ENCODE results near the gene DOC2B. TPM values are rescaled to one million over a fixed set of nuclear protein-coding genes. Genes with fewer than 3 reads are reported as not detected.
"Not testable (repeated sequence)": the region's sequence is repeated elsewhere in the genome, so short reads cannot be mapped to it uniquely, and the experiment has no call there.

Gene DOC2B
- total and polyA plus RNA-seq, 7 donors: 0.46 to 12.5 (median 4.9) TPM

- Histone ChIP-seq H3K27ac (no peak overlapping the region), H3K9me3 (no peaks in the 10 kb centered on the region), H3K27me3 (no peaks in the 10 kb centered on the region), H3K4me3 (no peak overlapping the region), H3K36me3 (no peaks in the 10 kb centered on the region), H3K4me1 (peaks cover 0 to 4% (median 2%) of the 10 kb centered on the region in 4 donors)
- DNase-seq: peak; percentile 30
- TF ChIP-seq POLR2AphosphoS5 (IDR thresholded peaks at IDR 0.05): no peak
- no peak for TF ChIP-seq CTCF (IDR thresholded peaks at IDR 0.05)
- TF ChIP-seq EP300 (IDR thresholded peaks at IDR 0.05): no peak
- no peak for TF ChIP-seq POLR2A (IDR thresholded peaks at IDR 0.05)
- WGBS, 2 donors: 78 to 92% methylated on average over 7 of the region's 7 CpGs
- intact Hi-C loops (cut with DNase I): no loop called here
Observed at GRCh38 chr17:144936-145670, 36.3 kb downstream of the DOC2B start.

GRCh38 chr17:143785-144281 lies 37.6 kb downstream of the DOC2B start:
- Histone ChIP-seq H3K9me3 (no peaks in the 10 kb centered on the region), H3K4me1 (peaks cover 0 to 4% (median 2%) of the 10 kb centered on the region in 4 donors), H3K4me3 (no peak overlapping the region), H3K27ac (no peak overlapping the region), H3K36me3 (no peaks in the 10 kb centered on the region), H3K27me3 (no peaks in the 10 kb centered on the region)
- TF ChIP-seq CTCF (IDR thresholded peaks at IDR 0.05): peak; percentile 69 to 85 (median 74)
- no peak for TF ChIP-seq POLR2A (IDR thresholded peaks at IDR 0.05)
- no peak for TF ChIP-seq EP300 (IDR thresholded peaks at IDR 0.05)
- TF ChIP-seq POLR2AphosphoS5 (IDR thresholded peaks at IDR 0.05): peak in 1 of 4 donors; percentile 8
- intact Hi-C loops (cut with DNase I): loop anchor here (1.0 kb wide), 1 partner anchor 242 kb away; no protein-coding TSS in a partner anchor
- peak; percentile 90 for DNase-seq
- 1 to 3% methylated on average over 44 of the region's 44 CpGs for WGBS, 2 donors

- no peak overlapping the region for H3K4me3 ChIP-seq
- 60 to 80% methylated on average over 23 of the region's 23 CpGs for WGBS, 2 donors
- no peaks in the 10 kb centered on the region for H3K36me3 ChIP-seq
- intact Hi-C loops (cut with DNase I): loop anchor here (1.0 kb wide), 1 partner anchor 243 kb away; no protein-coding TSS in a partner anchor
- TF ChIP-seq POLR2AphosphoS5 (IDR thresholded peaks at IDR 0.05): no peak
- no peak for TF ChIP-seq EP300 (IDR thresholded peaks at IDR 0.05)
- no peak for TF ChIP-seq CTCF (IDR thresholded peaks at IDR 0.05)
- no peak for TF ChIP-seq POLR2A (IDR thresholded peaks at IDR 0.05)
- no peak overlapping the region for H3K27ac ChIP-seq
- H3K4me1 ChIP-seq: peaks cover 0 to 4% (median 2%) of the 10 kb centered on the region in 4 donors
- no peaks in the 10 kb centered on the region for H3K9me3 ChIP-seq
- H3K27me3 ChIP-seq: no peaks in the 10 kb centered on the region
- DNase-seq: peak; percentile 46
Observed at GRCh38 chr17:142876-143784, 38.3 kb downstream of the DOC2B start.

GRCh38 chr17:142102-142661 lies 39.3 kb downstream of the DOC2B start:
- TF ChIP-seq POLR2AphosphoS5 (IDR thresholded peaks at IDR 0.05): no peak
- TF ChIP-seq CTCF (IDR thresholded peaks at IDR 0.05): no peak
- TF ChIP-seq POLR2A (IDR thresholded peaks at IDR 0.05): no peak
- TF ChIP-seq EP300 (IDR thresholded peaks at IDR 0.05): no peak
- H3K36me3 ChIP-seq: no peaks in the 10 kb centered on the region
- intact Hi-C loops (cut with DNase I): no loop called here
- DNase-seq: peak; percentile 61
- H3K27ac ChIP-seq: no peak overlapping the region
- 94 to 95% methylated on average over 23 of the region's 23 CpGs for WGBS, 2 donors
- H3K27me3 ChIP-seq: no peaks in the 10 kb centered on the region
- H3K4me1 ChIP-seq: peaks cover 0 to 4% (median 2%) of the 10 kb centered on the region in 4 donors
- H3K9me3 ChIP-seq: no peaks in the 10 kb centered on the region
- no peak overlapping the region for H3K4me3 ChIP-seq

- H3K4me1 ChIP-seq; intact Hi-C loops (cut with DNase I); H3K4me3 ChIP-seq; H3K36me3 ChIP-seq; H3K27me3 ChIP-seq; H3K9me3 ChIP-seq; H3K27ac ChIP-seq: not testable (repeated sequence)
- WGBS, 2 donors: 71 to 81% methylated on average over 21 of the region's 22 CpGs
- DNase-seq: peak; percentile 53
Observed at GRCh38 chr17:139401-140205, 41.8 kb downstream of the DOC2B start.

- DNase-seq: peak; percentile 33
- H3K27ac ChIP-seq; H3K4me3 ChIP-seq; intact Hi-C loops (cut with DNase I); H3K9me3 ChIP-seq; H3K36me3 ChIP-seq; H3K27me3 ChIP-seq; H3K4me1 ChIP-seq: not testable (repeated sequence)
- WGBS, 2 donors: 76 to 78% methylated on average over 9 of the region's 16 CpGs
Observed at GRCh38 chr17:137166-137807, 44.2 kb downstream of the DOC2B start, which contains the start of gene SCGB1C2. TSS of gene SCGB1C2 (plus strand) at chr17:137569. CDS start at chr17:137591, 22 bp downstream.

All from sigmoid colon (tissue), 7 donors.